ENCODE measurements around the gene DVL2. TPM values are rescaled to one million over a fixed set of nuclear protein-coding genes. Genes with fewer than 3 reads are reported as not detected.

Gene DVL2
- total RNA-seq, 1 donor from 2014 or later: 34.4 TPM

- no peaks in the 10 kb centered on the region for H3K27me3 Mint-ChIP-seq (ENCODE audit: low read depth, unreplicated experiment)
- H4K20me1 ChIP-seq (ENCODE audit: insufficient read depth, low read length): peaks cover 59% of the 10 kb centered on the region
- DNase-seq (ENCODE audit: low read depth) (peak; percentile 78), FAIRE-seq (no peak)
- H3K4me3 ChIP-seq (ENCODE audit: insufficient read depth, low read depth, low read length): peak within 1 kb of the TSS; percentile 73
- peaks cover 29% of the 10 kb centered on the region for H3K4me1 Mint-ChIP-seq (ENCODE audit: low read depth, unreplicated experiment)
- peak within 1 kb of the TSS; percentile 80 for H3K27ac ChIP-seq (ENCODE audit: low read depth, low read length)
- H3K36me3 Mint-ChIP-seq (ENCODE audit: low read depth, unreplicated experiment): peaks cover 20% of the 10 kb centered on the region
- no peaks in the 10 kb centered on the region for H3K9me3 Mint-ChIP-seq (ENCODE audit: unreplicated experiment)
- H3K9me3 ChIP-seq (ENCODE audit: insufficient read depth, low read depth, low read length): no peaks in the 10 kb centered on the region
- H3K4me3 Mint-ChIP-seq (ENCODE audit: unreplicated experiment): peak within 1 kb of the TSS; percentile 96
- H3K27ac Mint-ChIP-seq (ENCODE audit: unreplicated experiment): peak within 1 kb of the TSS; percentile 98
- H3K36me3 ChIP-seq (ENCODE audit: insufficient read depth, low read length): peaks cover 13% of the 10 kb centered on the region
- no peaks in the 10 kb centered on the region for H3K27me3 ChIP-seq (ENCODE audit: insufficient read depth, low read length)
- H3K4me1 ChIP-seq (ENCODE audit: insufficient read depth, low read length): peaks cover 37% of the 10 kb centered on the region
- TF ChIP-seq EZH2 (IDR thresholded peaks at IDR 0.05; ENCODE audit: insufficient read depth, low read length): no peak
- TF ChIP-seq CTCF (IDR thresholded peaks at IDR 0.05; ENCODE audit: insufficient read depth, low read depth, low read length): no peak
- H2AFZ ChIP-seq (ENCODE audit: low read depth, low read length): peak within 1 kb of the TSS; percentile 36
- H3K4me2 ChIP-seq (ENCODE audit: low read length): peak within 1 kb of the TSS; percentile 92
- H3K79me2 ChIP-seq (ENCODE audit: insufficient read depth, low read length): peaks cover 50% of the 10 kb centered on the region
- H3K9ac ChIP-seq (ENCODE audit: low read length): peak within 1 kb of the TSS; percentile 93
These were observed 14.3 kb downstream of the DVL2 start, which contains the start of the genes ACADVL and DLG4 for GRCh38 chr17:7219812-7220592. TSS of gene ACADVL (plus strand) at chr17:7219938. CDS start at chr17:7219985, 47 bp downstream. TSS of gene DLG4 (minus strand) at chr17:7219836.

GRCh38 chr17:7219229-7219811 is 15.0 kb downstream of the DVL2 start:
- no peaks in the 10 kb centered on the region for H3K27me3 ChIP-seq (ENCODE audit: insufficient read depth, low read length)
- H3K36me3 ChIP-seq (ENCODE audit: insufficient read depth, low read length): peaks cover 13% of the 10 kb centered on the region
- no peaks in the 10 kb centered on the region for H3K9me3 ChIP-seq (ENCODE audit: insufficient read depth, low read depth, low read length)
- H3K4me1 ChIP-seq (ENCODE audit: insufficient read depth, low read length): peaks cover 38% of the 10 kb centered on the region
- Mint-ChIP-seq H3K4me3 (ENCODE audit: unreplicated experiment) (peak overlapping the region; percentile 96), H3K9me3 (ENCODE audit: unreplicated experiment) (no peaks in the 10 kb centered on the region), H3K36me3 (ENCODE audit: low read depth, unreplicated experiment) (peaks cover 17% of the 10 kb centered on the region), H3K27me3 (ENCODE audit: low read depth, unreplicated experiment) (no peaks in the 10 kb centered on the region), H3K27ac (ENCODE audit: unreplicated experiment) (peak overlapping the region; percentile 98), H3K4me1 (ENCODE audit: low read depth, unreplicated experiment) (peaks cover 29% of the 10 kb centered on the region)
- FAIRE-seq (no peak), DNase-seq (ENCODE audit: low read depth) (no peak)
- peak overlapping the region; percentile 73 for H3K4me3 ChIP-seq (ENCODE audit: insufficient read depth, low read depth, low read length)
- TF ChIP-seq CTCF (IDR thresholded peaks at IDR 0.05; ENCODE audit: insufficient read depth, low read depth, low read length) (no peak), EZH2 (IDR thresholded peaks at IDR 0.05; ENCODE audit: insufficient read depth, low read length) (no peak)
- peaks cover 51% of the 10 kb centered on the region for H3K79me2 ChIP-seq (ENCODE audit: insufficient read depth, low read length)
- peak overlapping the region; percentile 80 for H3K27ac ChIP-seq (ENCODE audit: low read depth, low read length)
- H2AFZ ChIP-seq (ENCODE audit: low read depth, low read length): peak overlapping the region; percentile 36
- H3K9ac ChIP-seq (ENCODE audit: low read length): peak overlapping the region; percentile 93
- H3K4me2 ChIP-seq (ENCODE audit: low read length): peak overlapping the region; percentile 92
- peaks cover 61% of the 10 kb centered on the region for H4K20me1 ChIP-seq (ENCODE audit: insufficient read depth, low read length)

Data from astrocyte (in vitro differentiated cells and primary cell).